ENCODE data around the gene RNF13.
"Not testable (repeated sequence)": the region's sequence is repeated elsewhere in the genome, so short reads cannot be mapped to it uniquely, and the experiment has no call there.

Gene RNF13

GRCh38 chr3:149963485-149963884 is 150.5 kb downstream of the RNF13 start:
- DNase-seq, result no peak

GRCh38 chr3:149964291-149964690 is 151.3 kb downstream of the RNF13 start:
- no peak for DNase-seq

DNA sequence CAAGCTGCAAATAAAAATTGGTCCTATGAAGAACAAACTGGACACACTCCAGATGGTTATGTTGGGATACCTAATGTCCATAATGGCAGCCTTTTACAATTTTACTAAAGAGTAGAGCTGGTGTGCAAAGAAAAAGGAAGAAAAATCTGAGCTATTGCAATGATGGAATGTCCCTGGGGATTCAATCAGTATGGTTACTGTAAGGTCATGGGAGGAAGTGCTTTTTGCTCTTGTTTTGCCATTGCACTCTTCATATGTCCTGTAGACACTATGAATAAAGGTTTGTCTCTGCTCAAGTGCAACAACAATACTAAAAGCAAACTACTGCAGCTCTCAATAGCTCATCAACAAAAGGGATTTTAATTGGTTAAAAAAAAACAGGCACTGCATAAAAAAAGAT is 152.3 kb downstream of the RNF13 start:
- DNase-seq, result no peak

DNA sequence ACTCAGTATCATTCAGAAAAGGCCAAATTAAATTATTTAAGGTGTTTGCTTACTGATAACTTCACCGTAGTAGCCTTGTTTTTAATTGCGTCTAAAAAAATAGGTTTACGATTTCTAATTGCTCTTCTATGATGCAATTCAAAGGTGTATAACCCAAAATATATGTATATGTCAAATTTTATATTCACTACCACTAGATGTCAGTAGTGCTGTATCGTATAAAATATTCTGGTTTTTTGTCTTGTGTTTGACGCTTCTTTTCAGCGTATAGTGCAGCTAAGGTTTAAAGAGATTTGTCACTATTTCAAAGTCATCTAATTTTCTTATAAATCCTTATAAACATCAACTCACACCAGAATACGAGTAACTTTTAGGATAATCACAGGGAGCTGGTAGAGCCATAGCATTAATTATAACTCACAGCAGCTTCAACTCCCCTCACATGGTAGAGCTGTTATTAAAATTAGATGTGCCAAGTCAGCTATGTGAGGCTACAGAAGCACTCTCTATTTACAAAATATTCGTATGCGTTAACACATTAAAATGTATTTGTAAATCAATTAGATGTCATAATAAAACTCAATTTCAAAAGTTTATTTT is 154.2 kb downstream of the RNF13 start:
- no peak for DNase-seq

DNA sequence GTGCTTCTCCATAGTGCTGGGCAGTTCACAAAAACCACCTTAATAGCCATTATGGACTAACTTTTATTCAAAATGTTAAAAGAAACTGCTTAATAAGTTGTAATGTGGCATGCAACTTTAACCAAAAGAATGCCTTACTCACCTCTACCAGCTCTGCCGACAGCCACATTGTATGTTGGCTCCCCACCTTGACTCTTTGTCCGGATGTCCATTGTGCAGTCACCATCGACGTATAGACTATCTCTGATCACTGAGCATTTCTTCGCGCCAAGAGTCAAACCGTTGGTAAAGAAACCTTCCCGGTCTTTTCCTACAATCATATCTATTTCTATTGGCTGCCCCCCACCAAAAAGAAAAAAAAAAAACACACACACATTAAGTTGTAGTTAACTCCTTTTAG is 155.2 kb downstream of the RNF13 start:
- DNase-seq, result no peak

DNA sequence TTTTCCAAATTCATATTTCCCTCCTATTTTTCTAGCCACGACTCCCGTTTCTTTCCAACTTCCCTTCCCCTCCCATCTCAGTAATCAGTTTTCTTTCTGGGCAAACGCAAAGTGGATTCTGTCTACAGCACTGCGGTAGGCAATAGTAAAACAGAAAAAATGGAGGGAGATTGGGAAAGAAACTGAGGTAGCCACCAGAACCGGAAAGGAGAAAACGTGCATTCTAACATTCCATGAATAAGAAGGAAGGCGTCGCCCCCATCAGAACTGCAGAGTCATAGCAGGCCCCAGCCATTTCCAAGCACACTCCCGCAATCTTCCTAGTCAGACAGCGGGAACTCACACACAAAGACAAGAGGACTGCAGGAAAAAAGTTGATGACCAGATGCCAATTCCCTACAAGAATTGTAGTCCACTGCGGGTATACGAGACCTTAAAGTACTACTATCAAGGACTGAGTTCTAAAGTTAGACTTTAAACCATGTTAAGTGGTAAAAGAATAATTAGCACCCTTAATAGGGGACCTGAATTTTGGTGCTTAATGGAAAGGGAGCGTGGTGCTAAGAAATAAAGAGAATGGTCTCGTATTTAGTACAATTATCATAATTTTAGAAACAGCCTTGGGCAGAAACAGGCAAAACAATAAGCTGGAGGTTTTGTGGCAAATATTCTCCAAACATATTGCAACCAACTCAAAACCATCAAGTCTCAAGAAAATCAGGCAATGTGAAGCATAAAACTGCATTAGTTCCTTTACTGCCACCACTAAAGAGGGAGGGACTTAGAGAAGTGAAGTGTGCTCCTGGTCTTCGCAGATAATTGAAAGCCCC is 156.3 kb downstream of the RNF13 start:
- no peak for DNase-seq

- DNase-seq, result peak; percentile 81
These were observed 157.1 kb downstream of the RNF13 start for GRCh38 chr3:149969940-149970715.

- peak; percentile 52 for DNase-seq
These were observed 157.8 kb downstream of the RNF13 start, which contains the start of gene PFN2 for GRCh38 chr3:149970716-149971402. Gene PFN2, minus strand, starts transcription at chr3:149970895. Its CDS starts 39 bp downstream, at chr3:149970856.

DNA sequence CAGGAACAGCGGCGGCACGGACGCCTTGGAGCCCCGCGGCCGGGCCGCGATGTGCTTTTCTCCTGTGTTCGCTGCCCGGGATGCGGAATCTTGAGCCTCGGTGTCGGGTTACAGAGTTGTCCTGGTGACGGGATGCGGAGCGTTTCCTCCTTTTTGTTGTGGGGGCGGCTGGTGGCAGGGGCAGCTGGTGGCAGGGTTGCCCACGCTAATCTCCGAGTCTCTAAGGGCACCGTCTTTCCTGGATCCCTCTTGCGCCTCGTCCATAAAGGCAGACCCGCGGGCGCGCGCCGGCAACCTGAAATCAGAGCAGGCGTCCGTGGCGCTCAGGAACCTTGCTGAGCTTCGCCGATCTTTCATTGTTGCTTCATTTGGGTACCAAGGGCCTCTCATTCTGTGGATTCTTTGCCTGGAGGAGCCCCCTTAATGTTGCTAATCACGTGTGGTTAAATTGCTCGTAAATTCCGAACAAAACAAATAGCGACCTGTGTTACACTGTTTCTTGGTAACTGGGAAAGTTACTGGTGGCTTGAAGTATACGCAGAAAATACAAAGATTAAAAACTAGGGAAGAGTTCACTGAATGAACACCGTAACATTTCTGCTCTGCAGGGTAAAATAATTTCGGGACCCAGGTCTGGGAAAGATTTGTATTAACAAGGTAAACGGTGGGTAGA is 158.5 kb downstream of the RNF13 start:
- no peak for DNase-seq

DNA sequence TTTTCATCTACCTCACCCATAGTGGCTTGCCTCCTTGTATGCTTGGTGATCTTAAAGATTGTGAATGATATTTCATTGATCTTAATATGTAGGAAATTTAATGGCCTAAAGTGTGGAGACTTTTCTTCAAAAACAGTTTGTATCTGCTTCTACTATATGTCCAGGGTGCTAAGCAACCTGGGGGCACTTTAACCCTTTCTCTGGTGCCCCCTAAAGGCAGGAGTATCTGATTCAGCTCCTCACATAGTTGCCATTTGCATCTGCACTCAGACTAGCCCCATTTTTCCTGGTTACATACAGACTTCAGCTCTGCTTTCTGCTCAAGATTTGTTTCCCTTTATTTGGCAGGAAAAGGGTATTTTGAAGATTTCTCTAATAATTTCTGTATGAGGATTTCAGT is 162.9 kb downstream of the RNF13 start:
- no peak for DNase-seq

GRCh38 chr3:149977386-149977785 is 164.4 kb downstream of the RNF13 start:
- no peak for DNase-seq

DNA sequence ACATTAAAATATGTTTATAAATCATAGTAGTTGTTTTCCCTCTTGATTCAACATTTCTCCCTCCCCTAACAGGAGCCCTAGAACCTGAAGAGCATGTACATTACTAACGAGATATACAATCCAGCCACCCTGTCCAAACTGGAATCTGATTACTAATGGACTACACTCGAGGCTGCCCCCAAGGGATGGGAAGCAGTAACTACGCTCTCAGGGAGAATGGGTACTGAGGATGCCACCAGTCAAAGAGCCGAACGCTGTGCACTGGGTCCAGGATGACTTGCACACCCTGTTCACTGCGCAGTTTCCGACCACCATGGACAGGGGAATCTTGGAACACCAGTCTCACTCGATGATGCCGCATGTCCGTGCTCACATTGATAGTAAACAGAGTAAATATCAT is 169.0 kb downstream of the RNF13 start:
- DNase-seq, result not testable (repeated sequence)

GRCh38 chr3:149983053-149983452 is 170.0 kb downstream of the RNF13 start:
- not testable (repeated sequence) for DNase-seq

DNA sequence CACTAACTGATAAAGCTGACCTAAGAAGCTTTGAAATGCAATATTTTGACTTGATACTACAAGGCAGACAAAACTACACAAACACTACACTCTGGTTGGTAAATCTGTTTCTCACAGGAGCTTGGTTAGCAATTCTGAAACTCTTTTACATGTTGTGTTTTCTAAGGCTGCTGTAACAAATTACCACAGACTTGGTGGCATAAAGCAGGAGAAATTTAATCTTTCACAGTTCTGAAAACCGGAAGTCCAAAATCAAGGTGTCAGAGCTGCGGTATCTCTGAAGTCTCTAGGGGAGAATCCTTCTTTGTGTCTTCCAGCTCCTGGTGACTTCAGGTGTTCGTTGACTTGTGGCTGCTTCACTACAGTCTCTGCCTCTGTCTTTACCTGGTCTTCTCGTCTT is 170.6 kb downstream of the RNF13 start:
- no peak for DNase-seq

- no peak for DNase-seq
These were observed 176.3 kb downstream of the RNF13 start for GRCh38 chr3:149989307-149989706.

DNA sequence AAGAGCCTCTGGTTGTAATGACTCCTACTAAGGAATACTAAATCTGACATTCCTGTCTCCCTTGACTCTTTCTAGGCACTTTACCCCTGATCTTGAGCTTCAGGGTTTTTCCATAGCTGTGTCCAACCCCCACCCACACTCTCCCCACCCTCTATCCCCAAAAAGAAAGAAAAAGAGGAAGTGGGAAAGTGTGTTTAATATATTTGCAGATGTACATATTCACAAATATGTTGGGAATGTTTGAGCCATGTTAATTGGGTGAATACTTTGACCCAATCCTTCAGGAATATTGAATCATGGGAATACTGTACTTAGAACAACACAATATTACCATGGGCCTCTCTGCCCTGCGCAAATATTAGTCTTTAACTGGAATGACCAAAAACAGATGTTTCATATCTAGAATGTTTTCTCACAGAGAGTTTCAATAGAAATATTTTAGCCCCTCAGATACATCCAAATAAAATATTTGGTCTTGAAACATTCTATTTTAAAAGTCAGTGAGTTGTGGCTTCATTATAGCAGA is 177.5 kb downstream of the RNF13 start:
- no peak for DNase-seq

DNA sequence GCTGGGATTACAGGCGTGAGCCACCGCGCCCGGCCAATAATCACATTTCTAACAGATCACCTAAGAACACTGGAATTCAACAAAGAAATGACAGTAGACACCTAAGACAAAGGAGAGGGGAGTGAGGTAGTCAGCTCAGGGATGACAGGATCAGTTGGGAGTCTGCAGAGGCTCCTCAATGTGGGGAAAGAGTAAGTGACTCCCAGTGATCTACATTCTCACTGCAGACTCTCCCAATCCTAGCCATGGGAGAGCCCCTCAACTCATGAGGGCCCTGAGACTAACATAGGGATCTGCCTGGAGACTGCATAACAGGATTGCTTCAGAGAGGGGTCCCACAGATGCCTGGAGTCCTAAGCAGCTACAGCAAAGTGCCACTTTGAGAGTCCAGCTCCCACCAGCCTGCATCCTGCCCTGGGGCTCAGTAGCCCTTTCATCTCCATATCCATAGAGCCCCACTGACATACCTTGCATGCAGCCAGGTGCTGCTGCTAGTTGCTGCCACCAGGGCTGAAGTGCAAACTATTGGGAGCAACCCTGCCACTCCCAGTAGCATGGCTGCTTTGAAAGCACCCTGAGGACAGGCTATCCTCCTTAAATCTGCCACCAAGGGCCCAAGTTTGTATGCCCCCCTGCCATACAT is 179.5 kb downstream of the RNF13 start:
- no peak for DNase-seq

- DNase-seq, result no peak
These were observed 185.9 kb downstream of the RNF13 start for GRCh38 chr3:149998946-149999345.

GRCh38 chr3:149999421-149999820 is 186.4 kb downstream of the RNF13 start:
- no peak for DNase-seq

DNA sequence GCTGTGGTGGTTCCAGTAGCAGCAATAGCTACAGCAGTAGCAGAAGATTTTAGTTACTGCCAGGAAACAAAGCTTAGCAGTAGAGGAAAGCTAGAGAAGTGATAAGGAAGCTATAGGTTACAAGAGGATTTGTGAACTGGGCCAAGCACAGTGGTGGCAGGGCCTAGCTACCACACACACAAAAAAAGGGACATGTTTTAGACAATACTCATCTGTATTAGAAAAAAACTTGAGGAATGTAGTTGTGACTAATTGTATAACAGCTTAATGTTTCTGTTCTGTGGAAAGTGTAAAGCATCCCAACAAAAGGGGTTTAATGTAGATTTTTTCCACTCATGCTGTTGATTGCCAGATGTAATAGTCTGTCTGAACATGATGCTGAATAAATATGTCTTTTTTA is 187.6 kb downstream of the RNF13 start:
- DNase-seq, result no peak

- no peak for DNase-seq
These were observed 192.5 kb downstream of the RNF13 start for GRCh38 chr3:150005243-150006112.
